Islet precursor cell (in vitro differentiated cells): ENCODE measurements around the gene ZNF10.

Experiments used
- DNase-seq: peaks from one replicate; pipeline ENCODE4 v3.0.0-alpha.2; 2018

Gene ZNF10

DNA sequence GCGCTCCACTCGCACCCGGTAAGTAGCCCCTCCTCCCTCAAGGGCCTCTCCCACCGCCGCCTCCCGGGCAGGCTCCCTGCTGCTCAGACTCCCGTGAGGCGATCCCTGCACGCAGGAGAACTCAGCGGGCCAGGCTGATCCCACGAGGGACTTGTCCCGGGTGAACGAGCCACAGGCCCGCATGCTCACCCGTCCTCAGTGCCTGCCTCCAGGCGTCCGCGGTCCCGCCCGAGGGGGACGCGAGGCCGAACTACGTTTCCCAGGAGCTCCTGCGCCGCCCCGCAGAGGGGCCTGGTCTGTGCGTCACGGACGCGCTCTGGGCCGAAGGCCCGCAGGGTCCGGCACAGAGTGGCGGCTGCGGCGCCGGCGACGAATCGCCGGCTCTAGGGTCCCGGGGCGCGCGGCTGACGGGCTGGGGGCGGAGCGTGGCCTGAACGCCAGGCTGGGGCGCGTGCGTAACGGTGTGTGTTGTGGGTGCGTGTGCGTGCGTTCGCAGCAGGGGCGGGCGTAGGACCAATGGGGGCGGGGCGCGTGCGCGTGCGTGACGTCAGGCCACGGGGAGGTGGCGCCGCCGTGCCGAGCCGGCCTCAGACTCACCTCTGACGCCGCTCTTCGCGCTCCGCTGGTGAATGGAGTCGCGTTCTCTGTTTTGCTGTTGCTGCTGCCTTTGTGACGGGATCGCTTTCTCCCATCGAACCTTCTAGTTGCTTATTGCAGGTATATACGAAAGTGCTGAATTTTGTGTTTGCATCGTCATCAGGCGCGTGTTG, at the start of gene ZNF10, which contains the start of gene ZNF891:
TSS of gene ZNF10 (plus strand) at position 590 of the 770 bp plus-strand sequence. CDS start 13,866 bp downstream, outside the sequence.
TSS of gene ZNF891 (minus strand) at position 237 of the 770 bp plus-strand sequence. CDS start 8,356 bp downstream, outside the sequence.
- DNase-seq = peak; percentile 99

DNA sequence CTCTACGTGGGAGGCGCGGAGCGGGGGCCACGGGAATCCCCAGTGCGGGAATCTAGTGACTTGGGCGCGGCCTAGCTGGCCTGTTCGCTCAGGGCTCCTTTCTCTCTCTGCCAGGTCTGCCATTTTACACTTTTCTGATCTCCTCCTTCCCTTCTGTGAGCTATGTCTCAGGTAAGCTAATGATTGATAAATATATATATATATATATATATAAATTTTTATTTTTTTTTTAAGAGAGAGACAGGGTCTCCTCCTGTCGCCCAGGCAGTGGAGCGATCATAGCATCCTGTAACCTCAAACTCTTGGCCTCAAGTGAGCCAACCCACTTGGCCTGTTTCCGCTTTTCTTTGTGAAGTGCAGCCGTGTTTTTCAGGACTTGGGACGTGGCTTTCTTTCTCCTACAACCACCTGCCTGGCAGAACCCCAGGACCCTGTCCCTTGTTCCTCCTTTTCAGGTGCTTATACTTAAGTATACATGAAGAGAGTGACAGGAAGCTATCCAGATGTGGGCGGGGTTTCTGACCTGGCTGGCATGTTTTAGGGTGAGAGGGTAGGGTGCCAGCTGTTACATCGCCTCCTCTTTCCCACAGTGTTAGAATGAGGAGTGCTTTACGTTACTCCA, 49.2 kb upstream of the ZNF10 start:
- no peak for DNase-seq

DNA sequence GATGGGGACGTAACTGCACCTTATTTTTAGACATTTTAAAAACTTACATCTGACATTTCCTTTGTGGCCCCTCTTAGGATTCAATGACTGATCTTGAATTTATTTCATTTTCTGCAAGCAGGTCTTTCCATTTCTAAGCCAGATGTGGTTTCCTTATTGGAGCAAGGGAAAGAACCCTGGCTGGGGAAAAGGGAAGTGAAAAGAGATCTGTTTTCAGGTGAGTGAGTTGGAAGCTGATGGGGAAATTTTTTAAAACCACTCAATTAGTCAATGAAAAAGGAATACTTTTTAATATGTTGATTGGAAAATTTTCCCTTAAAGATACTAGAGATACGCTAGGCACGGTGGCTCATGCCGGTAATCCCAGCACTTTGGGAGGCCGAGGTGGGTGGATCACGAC, 47.1 kb upstream of the ZNF10 start:
- DNase-seq = no peak

DNA sequence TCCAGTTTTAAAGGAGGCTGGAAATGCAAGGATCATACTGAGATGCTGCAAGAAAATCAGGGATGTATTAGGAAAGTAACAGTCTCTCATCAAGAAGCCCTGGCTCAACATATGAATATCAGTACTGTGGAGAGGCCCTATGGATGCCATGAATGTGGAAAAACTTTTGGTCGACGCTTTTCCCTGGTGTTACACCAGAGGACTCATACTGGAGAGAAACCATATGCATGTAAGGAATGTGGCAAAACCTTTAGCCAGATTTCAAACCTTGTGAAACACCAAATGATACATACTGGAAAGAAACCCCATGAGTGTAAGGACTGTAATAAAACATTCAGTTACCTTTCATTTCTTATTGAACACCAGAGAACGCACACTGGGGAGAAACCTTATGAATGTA, 24.8 kb upstream of the ZNF10 start:
- no peak for DNase-seq

DNA sequence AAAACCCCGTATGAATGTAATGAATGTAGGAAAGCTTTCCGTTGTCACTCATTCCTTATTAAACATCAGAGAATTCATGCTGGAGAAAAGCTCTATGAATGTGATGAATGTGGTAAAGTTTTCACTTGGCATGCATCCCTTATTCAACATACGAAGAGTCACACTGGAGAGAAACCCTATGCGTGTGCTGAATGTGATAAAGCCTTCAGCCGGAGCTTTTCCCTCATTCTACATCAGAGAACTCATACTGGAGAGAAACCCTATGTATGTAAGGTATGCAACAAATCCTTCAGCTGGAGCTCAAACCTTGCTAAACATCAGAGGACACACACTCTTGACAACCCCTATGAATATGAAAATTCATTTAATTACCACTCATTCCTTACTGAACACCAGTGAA, 24.2 kb upstream of the ZNF10 start:
- DNase-seq = no peak

DNA sequence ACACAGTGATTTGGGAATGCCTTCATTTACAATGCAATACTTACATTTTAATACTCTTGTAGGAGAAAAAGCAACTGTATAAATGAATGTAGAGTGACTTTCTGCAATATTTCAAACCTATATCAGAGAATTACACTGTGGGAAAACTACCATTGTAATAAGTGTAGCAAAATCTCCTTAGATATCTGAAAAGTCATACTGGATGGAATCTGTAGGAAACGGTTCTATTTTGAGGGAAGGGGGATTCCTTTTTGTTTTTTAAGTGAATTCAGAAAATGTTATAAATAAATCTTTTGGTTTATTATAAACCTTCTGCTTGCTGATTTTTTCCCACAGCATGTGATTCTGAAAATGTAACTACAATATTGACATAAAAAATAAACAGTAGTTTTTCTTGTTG, 23.3 kb upstream of the ZNF10 start:
- no peak for DNase-seq

DNA sequence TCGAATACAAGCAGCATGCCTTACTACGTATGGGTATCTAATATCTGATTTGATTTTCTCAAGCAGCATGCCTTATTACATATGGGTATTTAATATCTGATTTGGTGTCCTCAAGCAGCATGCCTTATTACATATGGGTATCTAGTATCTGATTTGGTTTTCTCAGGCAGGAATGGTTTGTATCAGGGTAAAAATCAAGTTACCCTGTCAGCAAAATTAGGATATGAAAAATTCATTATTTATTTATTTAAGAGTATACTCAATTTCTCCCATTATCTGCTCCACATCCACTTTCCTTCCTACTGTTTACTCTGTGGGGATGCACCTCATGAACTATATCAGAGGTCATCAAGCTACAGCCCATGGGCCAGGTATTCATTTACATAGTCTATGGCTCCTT, 22.3 kb upstream of the ZNF10 start:
- DNase-seq = no peak

DNA sequence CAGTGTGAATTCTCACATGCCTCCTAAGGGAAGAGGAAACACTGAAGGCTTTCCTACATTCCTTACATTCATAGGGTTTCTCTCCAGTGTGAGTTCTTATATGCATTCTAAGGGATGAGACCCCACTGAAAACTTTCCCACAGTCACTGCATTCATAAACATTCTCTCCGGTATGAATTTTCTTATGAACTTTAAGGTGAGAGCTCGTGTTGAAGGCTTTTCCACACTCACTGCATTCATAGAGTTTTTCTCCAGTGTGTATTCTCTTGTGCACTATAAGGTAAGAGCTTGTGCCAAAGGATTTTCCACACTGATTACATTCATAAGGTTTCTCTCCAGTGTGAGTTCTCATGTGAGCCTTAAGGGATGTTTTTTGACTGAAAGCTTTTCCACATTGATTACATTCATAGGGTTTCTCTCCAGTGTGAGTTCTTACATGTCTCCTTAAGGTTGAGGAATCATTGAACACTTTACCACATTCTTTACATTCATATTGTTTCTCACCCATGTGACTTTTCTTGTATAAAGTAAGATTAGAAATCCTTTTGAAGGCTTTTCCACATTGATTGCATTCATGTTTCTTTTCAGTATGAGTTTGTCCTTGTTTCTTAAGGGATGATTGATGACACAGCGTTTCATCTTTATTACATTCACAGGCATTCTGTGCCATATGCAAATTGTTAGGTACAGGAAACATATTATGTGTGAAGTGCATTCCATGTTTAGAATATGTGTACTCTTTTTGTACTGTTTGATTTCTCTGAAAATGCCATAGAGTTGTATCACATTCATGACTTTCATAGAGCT, 9.8 kb upstream of the ZNF10 start:
- no peak for DNase-seq

DNA sequence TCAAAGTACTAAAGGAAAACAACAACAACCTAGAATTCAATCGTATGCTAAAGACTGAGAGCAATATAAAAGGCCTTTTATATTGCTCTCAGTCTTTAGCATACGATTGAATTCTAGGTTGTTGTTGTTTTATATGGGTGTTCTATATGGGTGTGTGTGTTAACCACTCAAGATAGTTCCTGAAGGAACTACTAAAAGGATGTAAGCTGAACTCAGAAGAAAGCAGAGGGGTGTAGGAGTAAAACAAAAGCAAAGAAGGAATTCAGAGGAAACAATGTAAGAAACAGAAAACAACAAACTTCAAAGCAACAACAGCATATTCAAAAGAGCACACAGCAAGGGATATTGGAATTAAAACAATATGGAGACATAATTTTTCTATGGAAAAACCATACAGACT, 5.8 kb upstream of the ZNF10 start:
- DNase-seq = no peak

DNA sequence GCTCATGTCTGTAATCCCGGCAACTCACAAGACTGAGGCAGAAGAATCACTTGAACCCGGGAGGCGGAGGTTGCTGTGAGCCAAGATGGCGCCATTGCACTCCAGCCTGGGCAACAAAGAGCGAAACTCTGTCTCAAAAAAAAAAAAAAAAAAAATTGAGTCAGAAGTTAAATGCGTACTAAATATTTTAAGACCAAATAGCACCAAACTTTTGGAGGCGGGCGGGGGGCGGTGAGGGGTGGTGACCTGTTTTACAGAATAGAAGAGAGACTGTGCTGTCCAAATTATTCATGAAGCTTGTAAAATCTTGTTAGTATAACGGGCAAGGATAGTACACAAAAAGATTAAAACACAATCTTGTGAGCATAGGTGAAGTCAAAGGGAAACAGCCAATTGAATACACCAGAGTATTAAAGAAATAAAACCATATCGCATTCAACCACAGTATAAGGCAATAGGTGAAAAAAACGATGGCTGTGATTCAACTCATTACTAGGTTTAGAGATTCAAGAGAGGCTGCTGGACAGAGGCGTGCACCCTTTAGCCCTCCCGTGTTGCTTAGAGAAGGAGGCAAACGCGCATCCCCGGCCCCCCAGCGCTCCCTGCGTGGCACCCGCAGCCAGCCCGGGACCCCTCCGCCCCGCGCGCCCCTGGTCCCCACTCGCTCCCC, 924 bp upstream of the ZNF10 start:
- no peak for DNase-seq

DNA sequence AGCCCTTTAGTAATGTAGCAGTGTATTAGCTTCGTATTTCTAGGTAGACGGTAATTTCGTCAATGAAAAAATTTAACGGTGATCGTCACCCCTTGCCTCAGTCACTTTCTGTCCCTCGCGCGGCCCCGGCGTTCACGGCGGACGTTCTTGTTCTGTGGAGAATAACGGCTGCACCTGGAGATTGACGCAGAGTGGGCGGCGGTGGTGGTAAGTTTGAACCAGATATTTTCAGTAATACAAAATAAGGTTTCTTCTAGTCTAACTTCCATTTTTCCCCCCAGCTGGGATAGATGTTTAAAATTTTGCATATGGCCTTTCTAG, 341 bp downstream of the ZNF10 start:
- no peak for DNase-seq

DNA sequence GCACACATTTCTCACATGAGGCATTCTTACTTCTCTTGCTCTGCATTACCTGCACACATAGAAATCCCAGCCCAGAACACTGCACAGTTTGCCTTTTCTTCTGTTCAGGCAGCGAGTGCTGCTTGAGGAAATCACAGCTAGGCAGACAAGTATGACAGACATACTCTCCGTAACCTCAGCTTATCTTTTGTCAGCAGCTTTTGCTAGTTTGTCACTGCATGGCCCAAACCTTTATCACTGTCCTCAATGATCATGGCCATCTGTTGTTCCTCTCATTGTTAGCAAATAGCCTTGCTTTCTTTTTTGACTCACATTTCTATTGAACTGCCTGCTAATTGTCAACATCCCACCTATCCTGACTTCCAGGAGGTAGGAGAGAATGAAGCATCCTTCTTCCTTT, 5.3 kb downstream of the ZNF10 start:
- DNase-seq = no peak

DNA sequence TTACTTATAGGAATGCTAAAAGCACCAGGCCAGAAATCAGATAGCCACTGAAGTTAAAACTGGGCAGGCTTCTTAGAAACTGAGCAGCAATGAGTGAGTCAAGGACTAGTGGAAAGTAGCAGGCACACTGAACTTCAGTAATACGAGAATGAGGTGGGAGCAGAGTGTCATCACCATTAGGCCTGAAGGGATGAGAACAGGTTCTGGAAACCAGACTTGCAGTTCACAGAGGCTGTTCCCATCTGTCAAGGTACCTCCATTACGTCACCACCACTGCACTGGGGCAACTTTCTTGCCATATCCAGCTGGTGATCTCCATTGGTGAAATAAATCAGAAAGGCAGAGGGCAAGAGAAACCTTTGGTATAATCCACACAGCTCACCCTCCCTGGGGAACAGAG, 15.6 kb downstream of the ZNF10 start:
- DNase-seq = no peak

DNA sequence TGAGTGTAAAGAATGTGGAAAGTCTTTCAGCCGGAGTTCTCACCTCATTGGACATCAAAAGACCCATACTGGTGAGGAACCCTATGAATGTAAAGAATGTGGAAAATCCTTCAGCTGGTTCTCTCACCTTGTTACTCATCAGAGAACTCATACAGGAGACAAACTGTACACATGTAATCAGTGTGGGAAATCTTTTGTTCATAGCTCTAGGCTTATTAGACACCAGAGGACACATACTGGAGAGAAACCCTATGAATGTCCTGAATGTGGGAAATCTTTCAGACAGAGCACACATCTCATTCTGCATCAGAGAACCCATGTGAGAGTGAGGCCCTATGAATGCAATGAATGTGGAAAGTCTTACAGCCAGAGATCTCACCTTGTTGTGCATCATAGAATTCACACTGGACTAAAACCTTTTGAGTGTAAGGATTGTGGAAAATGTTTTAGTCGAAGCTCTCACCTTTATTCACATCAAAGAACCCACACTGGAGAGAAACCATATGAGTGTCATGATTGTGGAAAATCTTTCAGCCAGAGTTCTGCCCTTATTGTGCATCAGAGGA, 25.8 kb downstream of the ZNF10 start:
- DNase-seq = no peak

DNA sequence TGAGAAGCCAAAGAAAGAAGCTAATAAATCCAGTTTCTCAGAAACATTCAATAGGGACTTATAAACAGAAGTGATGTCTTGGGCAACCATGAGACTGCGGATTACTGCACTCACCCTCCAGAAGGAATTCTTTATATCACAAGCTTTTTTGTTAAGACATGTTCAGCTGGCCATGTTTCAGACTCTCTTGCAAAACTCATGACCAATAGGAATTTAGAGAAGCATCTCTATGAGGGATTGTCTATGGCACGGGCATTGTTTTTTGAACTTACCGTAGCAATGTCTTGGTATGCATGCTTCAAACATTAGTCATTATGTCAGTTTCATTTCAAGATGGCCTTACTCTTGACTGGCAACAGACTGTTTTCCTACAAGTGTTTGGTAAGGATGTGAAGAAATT, 35.3 kb downstream of the ZNF10 start:
- DNase-seq = no peak

DNA sequence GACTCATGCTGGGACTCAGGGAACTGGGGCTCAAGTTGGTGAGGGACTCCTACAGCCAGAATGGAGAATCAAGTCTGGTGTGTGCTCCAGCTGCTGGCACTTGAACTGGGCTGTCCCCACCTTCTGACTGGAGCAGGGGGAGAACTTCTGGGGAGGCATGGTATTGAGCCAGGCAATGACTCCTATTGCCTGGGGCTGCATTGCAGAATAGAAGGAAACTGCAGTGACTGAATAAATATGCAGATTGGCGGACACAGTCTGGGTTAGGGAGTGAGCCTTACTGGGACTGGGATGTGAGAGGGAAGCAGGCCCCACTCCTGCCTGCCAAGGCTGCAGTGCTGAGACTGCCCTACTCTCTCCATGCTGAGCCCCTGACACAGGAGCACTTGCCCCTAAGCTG, 42.1 kb downstream of the ZNF10 start:
- no peak for DNase-seq

DNA sequence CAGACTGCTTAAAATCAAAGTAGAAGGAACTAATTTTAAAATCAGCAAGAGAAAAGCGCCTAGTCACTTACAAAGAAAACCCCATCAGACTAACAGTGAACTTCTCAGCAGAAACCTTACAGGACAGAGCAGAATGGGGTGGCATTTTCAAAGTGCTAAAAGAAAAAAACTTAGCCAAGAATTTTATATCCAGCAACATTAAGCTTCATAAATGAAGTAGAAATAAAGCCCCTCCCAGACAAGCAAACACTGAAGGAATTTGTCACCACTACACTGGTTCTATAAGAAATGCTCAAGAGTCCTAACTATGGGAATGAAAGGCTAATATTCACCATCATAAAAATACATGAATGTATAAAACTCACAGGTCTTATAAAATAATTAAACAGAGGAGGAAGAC, 44.5 kb downstream of the ZNF10 start:
- DNase-seq = no peak

DNA sequence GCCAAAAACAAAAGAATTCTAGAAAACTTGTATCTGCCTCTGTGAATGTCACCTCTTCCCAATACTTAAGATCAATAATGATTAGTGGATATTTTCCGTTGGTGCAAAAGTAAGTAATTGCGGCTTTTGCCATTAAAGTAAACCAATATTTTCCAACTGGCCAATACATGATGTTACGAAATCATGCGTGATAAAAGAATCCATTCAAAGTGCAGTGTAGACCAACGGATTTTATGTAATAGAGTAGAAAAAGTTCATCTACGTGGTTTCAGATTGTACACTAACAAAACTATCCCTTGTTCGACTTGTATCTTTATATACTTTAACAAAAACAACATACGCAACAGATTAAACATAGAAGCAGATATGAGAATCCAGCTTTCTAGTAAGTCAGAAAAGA, 50.2 kb downstream of the ZNF10 start:
- DNase-seq = no peak

DNA sequence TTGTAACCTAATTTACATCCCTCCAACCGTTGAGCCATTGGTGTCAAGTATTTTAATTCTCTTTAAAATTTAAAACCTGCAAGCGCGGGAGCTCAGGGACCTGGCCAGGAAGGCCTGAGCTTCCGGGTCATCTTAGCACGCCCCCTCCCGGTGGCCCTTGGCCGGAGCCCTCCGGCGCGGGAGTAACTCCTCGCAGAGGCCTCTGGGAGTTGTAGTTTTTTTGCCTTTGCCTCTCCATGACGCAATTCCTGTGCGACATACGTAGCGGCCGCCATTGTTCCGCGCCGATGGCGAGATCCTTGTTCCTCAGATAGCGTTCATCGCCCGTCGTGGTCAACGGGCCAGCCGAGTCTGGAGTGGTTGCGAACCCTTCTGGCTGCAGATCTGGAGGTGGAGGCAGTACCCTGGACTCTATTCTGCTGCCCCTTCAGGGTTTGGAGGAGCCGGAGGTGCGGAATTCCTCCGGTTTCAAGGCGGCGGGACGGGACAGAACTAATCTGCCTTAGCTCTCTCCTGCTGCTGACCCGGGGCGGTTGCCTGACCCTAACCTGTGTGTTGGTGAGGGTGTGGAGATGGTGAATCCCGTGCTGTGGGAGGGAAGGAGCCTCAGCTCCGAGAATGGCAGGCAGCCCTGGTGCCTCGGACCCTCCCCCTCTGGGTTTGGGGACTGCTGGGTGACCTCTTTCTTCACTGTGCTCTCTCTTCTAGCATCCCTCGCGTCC, 51.0 kb downstream of the ZNF10 start, which contains the start of gene ZNF268:
TSS of gene ZNF268 (plus strand) at position 258 of the 722 bp plus-strand sequence. CDS start 503 bp downstream, outside the sequence.
- peak; percentile 97 for DNase-seq

DNA sequence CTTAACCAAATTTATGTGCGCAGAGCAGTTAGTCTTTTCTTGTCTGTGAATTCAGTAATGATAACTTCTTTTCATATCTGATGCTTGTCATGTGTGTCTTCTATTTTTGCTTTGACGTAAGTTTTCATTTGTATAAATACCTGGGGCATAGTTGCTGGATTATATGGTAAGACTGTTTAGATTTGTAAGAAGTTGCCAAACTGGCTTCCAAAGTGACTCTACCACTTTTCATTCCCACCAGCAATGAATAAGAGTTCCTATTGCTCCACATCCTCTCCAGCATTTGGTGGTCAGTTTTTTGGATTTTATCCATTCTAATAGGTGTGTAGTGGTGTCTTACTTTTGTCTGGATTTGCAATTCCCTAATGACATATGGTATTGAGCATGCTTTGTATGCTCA, 59.7 kb downstream of the ZNF10 start:
- DNase-seq = no peak

DNA sequence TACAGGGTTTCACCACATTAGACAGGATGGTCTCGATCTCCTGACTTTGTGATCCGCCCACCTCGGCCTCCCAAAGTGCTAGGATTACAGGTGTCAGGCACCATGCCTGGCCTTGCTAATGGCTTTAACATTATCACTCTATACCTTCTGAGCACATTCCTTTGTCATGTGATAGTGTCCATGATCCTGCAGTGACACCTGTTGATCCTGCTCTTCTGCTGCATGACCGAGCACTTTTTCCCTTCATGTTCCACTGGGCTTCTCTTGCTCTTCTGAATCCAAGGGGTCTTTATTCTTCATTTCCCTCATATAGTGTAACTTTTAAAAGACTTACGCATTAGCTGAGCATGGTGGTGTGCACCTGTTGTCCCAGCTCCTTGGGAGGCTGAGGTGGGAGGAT, 62.4 kb downstream of the ZNF10 start:
- no peak for DNase-seq

DNA sequence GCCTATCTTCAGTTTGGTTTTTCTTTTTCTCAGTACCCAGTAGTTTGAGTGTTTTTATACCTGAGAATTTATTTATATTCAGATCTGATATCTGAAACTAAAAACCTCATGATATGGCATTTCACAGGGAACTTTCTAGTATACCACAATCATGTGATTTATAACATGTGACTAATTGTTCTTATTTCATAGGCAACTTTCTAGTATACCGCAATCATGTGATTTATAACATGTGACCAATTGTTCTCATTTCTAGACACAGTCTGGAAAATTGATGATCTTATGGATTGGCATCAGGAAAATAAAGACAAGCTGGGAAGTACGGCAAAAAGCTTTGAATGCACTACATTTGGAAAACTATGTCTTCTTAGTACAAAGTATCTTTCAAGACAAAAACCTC, 71.5 kb downstream of the ZNF10 start:
- no peak for DNase-seq
